Muscle layer of duodenum (tissue), 2 donors: ENCODE results near the gene IMPDH1.
A peak's percentile ranks its signal among the peaks of the same experiment; 100 is the strongest.
"Not testable (repeated sequence)": the region's sequence is repeated elsewhere in the genome, so short reads cannot be mapped to it uniquely, and the experiment has no call there.

Source experiments
- H3K27ac ChIP-seq: one replicate; pipeline ENCODE4 v1.7.0; 2013; ENCODE audit warnings: mild to moderate bottlenecking, low read length
- H3K27me3 ChIP-seq: one replicate; pipeline ENCODE4 v1.7.0; 2013; ENCODE audit warnings: low read depth, mild to moderate bottlenecking, control low read depth, low read length
- H3K36me3 ChIP-seq, 2 donors: one replicate each; pipeline ENCODE4 v1.7.0; 2013; ENCODE audit warnings: low read length in 2 of 2, control low read depth in 1 of 2, mild to moderate bottlenecking in 1 of 2; ENCODE audit not compliant: insufficient read depth in 2 of 2, control insufficient read depth in 1 of 2
- H3K4me1 ChIP-seq, 2 donors: one replicate each; pipeline ENCODE4 v1.7.0; 2013; ENCODE audit warnings: low read length in 2 of 2, mild to moderate bottlenecking in 2 of 2, control low read depth in 1 of 2, moderate library complexity in 1 of 2; ENCODE audit not compliant: insufficient read depth in 2 of 2, control insufficient read depth in 1 of 2
- H3K4me3 ChIP-seq, 2 donors: one replicate each; pipeline ENCODE4 v1.7.0; 2013; ENCODE audit warnings: low read length in 2 of 2, low read depth in 1 of 2, mild to moderate bottlenecking in 1 of 2
- H3K9me3 ChIP-seq, 2 donors: one replicate each; pipeline ENCODE4 v1.7.0; 2013; ENCODE audit warnings: low read length in 2 of 2, control low read depth in 1 of 2, mild to moderate bottlenecking in 1 of 2; ENCODE audit not compliant: control insufficient read depth in 1 of 2
- donor health status: healthy.

IMPDH1 gene

GRCh38 chr7:128409596-128410450, at the start of gene IMPDH1:
Gene IMPDH1 (minus strand): TSS chr7:128409982. CDS start chr7:128409901, 81 bp downstream.
- Histone ChIP-seq H3K27me3 (no peaks in the 10 kb centered on the region), H3K4me3 (peak within 1 kb of the TSS; percentile 70 to 77), H3K9me3 (no peaks in the 10 kb centered on the region), H3K36me3 (no peaks in the 10 kb centered on the region), H3K27ac (peak within 1 kb of the TSS; percentile 90), H3K4me1 (peaks cover 4 to 35% of the 10 kb centered on the region in 2 donors)

DNA sequence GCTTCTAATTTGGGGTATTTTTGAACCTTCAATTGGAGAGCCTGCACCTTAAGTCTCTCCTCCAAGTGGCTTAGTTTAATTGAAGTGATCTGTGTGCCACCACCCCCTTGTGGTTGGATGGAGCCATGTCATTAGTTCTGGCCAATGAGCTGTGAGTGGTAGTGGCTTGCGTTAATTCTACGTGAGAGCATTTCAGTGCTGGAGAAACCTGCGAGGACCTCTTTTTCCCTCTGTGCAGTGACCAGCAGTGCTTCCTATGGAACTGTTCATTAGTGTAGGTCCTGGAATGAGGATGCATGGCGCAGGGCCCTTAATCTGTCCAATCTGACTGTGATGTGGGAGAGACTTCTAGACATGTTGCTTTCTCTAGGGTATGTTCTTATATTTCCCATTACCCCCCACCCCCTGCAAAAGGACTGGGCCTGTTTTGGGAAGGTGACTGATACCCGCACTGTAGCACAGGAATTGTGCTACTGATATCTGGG, 49.7 kb upstream of the IMPDH1 start:
- Histone ChIP-seq H3K27me3 (no peaks in the 10 kb centered on the region), H3K4me3 (no peak overlapping the region), H3K36me3 (no peaks in the 10 kb centered on the region), H3K9me3 (no peaks in the 10 kb centered on the region), H3K27ac (no peak overlapping the region), H3K4me1 (peaks cover 9 to 27% of the 10 kb centered on the region in 2 donors)

DNA sequence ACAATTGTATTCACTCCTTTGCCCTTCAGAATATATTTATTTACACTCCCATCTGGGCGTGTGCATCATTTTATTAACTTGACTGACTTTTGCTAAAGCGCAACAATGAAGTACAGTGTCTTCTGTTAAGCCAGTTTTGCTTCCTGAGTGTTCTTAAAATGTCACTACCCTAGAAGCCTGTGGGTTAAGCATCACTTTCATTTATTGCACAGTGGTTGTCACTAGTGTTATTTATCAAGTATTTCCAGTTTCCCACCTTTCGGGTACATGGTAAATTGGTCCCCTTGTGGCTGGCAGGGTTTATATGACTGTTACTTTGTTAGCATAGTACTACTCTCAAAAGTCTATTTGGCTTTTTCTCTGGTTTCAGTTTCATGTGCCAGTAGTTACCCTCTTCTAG, 49.2 kb upstream of the IMPDH1 start:
- Histone ChIP-seq H3K4me3 (no peak overlapping the region), H3K9me3 (no peaks in the 10 kb centered on the region), H3K4me1 (peaks cover 12 to 32% of the 10 kb centered on the region in 2 donors), H3K27me3 (no peaks in the 10 kb centered on the region), H3K27ac (peak overlapping the region; percentile 25), H3K36me3 (no peaks in the 10 kb centered on the region)

- peak overlapping the region in 1 of 2 donors; percentile 13 for H3K4me3 ChIP-seq
- peaks cover 18 to 36% of the 10 kb centered on the region in 2 donors for H3K4me1 ChIP-seq
- H3K27ac ChIP-seq, H3K27me3 ChIP-seq, H3K36me3 ChIP-seq, H3K9me3 ChIP-seq: not testable (repeated sequence)
These were observed 47.6 kb upstream of the IMPDH1 start for GRCh38 chr7:128457385-128457784.

DNA sequence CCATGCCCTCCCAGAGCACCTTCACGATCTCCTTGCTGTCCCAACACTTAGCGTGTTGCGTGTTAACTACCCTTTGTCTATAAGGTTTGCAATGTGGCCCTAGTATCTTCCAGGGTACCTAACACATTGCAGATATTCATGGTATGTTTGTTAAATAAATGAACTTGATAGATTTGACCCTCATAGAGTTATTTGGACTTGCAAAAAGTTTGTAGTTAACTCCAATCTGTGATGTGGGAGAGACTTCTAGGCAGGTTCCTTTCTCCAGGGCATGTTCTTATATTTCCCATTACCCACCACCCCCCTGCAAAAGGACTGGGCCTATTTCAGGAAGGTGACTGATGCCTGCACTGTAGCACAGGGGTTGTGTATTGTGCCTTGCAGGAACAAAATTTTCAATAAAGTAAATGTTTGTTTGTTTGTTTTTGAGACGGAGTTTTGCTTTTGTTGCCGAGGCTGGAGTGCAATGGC, 46.5 kb upstream of the IMPDH1 start:
- Histone ChIP-seq H3K9me3 (no peaks in the 10 kb centered on the region), H3K27me3 (no peaks in the 10 kb centered on the region), H3K4me1 (peaks cover 18 to 36% of the 10 kb centered on the region in 2 donors), H3K27ac (peak overlapping the region; percentile 74), H3K4me3 (peak overlapping the region; percentile 86 to 88), H3K36me3 (no peaks in the 10 kb centered on the region)

GRCh38 chr7:128455543-128456254, 45.9 kb upstream of the IMPDH1 start, which contains the start of gene HILPDA:
Gene HILPDA (plus strand): TSS chr7:128455878. CDS start chr7:128457269, 1,391 bp downstream.
- Histone ChIP-seq H3K36me3 (no peaks in the 10 kb centered on the region), H3K9me3 (no peaks in the 10 kb centered on the region), H3K27me3 (no peaks in the 10 kb centered on the region), H3K4me3 (peak within 1 kb of the TSS; percentile 86 to 88), H3K4me1 (peaks cover 18 to 36% of the 10 kb centered on the region in 2 donors), H3K27ac (peak within 1 kb of the TSS; percentile 97)

GRCh38 chr7:128454808-128455542, 45.2 kb upstream of the IMPDH1 start:
- H3K4me1 ChIP-seq = peaks cover 18 to 36% of the 10 kb centered on the region in 2 donors
- H3K4me3 ChIP-seq = peak overlapping the region; percentile 86 to 88

DNA sequence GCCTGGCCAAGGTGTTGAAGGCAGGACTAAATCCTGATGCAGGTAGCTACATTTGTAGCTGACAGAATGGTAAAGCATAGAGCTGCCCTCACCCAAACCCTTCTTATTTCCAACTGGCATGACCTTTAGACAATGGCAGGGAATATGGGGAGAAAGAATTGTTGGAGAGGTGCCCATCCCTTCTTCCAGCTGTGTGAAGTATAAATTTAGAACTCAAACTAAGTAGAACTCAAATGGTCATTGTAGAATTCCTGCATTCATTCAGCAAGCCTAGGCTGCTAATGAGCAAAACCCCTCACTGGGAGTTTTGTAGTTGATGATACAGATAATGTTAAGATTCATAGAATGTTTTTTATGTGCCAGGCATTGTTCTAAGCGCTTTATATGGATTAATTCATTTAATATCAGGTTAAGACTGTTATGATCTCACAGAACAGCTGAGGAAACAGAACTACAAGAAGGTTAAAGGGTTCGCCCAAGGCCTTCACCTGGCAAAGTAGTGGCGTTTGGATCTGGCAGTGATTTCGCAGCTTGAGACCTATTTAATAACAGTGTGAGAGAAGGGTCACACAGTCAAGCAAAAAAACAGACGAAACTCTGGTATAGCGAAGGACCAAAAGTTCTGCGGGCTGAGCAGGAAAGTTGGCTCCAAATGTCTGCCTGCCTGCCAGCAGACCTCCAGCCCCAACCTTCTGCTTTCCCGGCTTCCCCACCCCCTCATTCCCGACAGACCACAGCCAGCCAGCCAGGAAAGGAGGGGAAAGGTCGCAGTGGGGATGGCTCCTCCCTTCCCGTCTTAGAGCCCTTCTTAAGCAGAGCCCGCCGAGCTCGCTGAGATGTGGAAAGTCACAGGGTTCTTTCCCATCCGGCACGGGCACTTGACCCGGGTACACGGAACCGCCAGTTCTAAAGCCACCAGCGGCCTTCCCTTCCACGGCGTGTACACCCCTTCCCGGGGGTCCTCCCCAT, 44.3 kb upstream of the IMPDH1 start:
- no peaks in the 10 kb centered on the region for H3K9me3 ChIP-seq
- H3K27ac ChIP-seq = peak overlapping the region; percentile 97
- peaks cover 15 to 34% of the 10 kb centered on the region in 2 donors for H3K4me1 ChIP-seq
- peak overlapping the region; percentile 32 to 86 for H3K4me3 ChIP-seq
- no peaks in the 10 kb centered on the region for H3K36me3 ChIP-seq
- no peaks in the 10 kb centered on the region for H3K27me3 ChIP-seq

More at GRCh38 chr7:128454808-128455542, 45.2 kb upstream of the IMPDH1 start:
- Histone ChIP-seq H3K27me3 (no peaks in the 10 kb centered on the region), H3K27ac (peak overlapping the region; percentile 97), H3K36me3 (no peaks in the 10 kb centered on the region), H3K9me3 (no peaks in the 10 kb centered on the region)

DNA sequence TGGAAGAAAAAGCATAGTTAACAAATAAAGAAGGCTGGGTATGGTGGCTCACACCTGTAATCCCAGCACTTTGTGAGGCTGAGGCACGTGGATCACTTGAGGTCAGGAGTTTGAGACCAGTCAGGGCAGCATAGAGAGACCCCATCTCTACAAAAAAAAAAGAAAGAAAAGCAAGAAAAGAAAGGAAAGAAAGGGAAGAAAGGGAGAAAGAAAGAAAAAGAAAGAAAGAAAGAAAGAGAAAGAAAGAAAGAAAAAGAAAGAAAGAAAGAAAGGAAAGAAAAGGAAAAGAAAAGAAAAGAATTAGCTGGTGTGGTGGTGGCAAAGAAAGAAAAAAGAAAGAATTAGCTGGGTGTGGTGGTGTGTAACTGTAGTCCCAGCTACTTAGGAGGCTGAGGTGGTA, 42.8 kb upstream of the IMPDH1 start:
- Histone ChIP-seq H3K27ac (no peak overlapping the region), H3K4me3 (no peak overlapping the region), H3K4me1 (peaks cover 9 to 28% of the 10 kb centered on the region in 2 donors), H3K36me3 (no peaks in the 10 kb centered on the region), H3K27me3 (no peaks in the 10 kb centered on the region), H3K9me3 (no peaks in the 10 kb centered on the region)

DNA sequence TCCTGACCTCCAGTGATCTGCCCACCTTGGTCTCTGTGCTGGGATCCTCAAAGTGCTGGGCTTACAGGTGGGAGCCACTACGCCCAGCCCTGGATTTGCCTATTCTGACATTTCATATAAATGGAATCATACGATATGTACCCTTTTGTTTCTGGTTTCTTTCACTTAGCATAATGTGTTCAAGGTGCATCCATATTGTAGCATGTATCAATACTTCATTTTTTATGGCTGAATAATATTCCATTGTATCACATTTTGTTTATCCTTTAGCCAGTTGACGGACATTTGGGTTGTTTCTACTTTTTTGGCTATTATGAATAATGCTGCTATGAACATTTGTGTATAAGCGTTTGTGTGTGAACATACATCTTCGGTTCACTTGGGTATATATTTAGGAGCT, 41.1 kb upstream of the IMPDH1 start:
- Histone ChIP-seq H3K9me3 (no peaks in the 10 kb centered on the region), H3K4me3 (no peak overlapping the region)

More for the DNA sequence above, 41.1 kb upstream of the IMPDH1 start:
- Histone ChIP-seq H3K27me3 (no peaks in the 10 kb centered on the region), H3K36me3 (no peaks in the 10 kb centered on the region), H3K27ac (no peak overlapping the region), H3K4me1 (peaks cover 9 to 16% of the 10 kb centered on the region in 2 donors)
